HL-60 (cell line): ENCODE data around the gene ELOA.
"Not testable (repeated sequence)": the region's sequence is repeated elsewhere in the genome, so short reads cannot be mapped to it uniquely, and the experiment has no call there.

Experiments
- DNase-seq, 2 experiments: peaks; one replicate each; pipeline ENCODE4 v3.0.0-alpha.2; 2010 to 2020; ENCODE audit warnings: low read depth in 1 of 2, low spot score in 1 of 2
- H3K27ac ChIP-seq: fragments of 250-450 bp; sonication (Bioruptor Pico); replicated peaks from 2 replicates; pipeline ENCODE4 v1.5.1; 2020; ENCODE audit warnings: mild to moderate bottlenecking, moderate library complexity
- H3K27me3 ChIP-seq: fragments of 250-450 bp; sonication (Bioruptor Pico); 2 replicates; pipeline ENCODE4 v1.5.1; 2021; ENCODE audit warnings: mild to moderate bottlenecking, moderate library complexity; ENCODE audit not compliant: insufficient read depth, poor library complexity, severe bottlenecking
- H3K4me3 ChIP-seq: replicated peaks from 2 replicates; pipeline ENCODE4 v1.5.1; 2011; ENCODE audit warnings: mild to moderate bottlenecking, control low read depth, low read length; ENCODE audit not compliant: insufficient read depth
- CTCF ChIP-seq: IDR thresholded peaks from one replicate; pipeline ENCODE4 v1.5.1; 2011; ENCODE audit warnings: low read length, control low read depth, inconsistent platforms; ENCODE audit not compliant: insufficient read depth
- GABPA ChIP-seq: IDR thresholded peaks from 2 replicates; pipeline ENCODE4 v1.6.1; 2012; ENCODE audit warnings: low read depth
- POLR2AphosphoS5 ChIP-seq: IDR thresholded peaks from 2 replicates; pipeline ENCODE4 v1.6.1; 2012; ENCODE audit warnings: low read depth
- REST ChIP-seq: IDR thresholded peaks from 2 replicates; pipeline ENCODE4 v1.6.1; 2012; ENCODE audit warnings: low read depth; ENCODE audit not compliant: insufficient replicate concordance
- SPI1 ChIP-seq: IDR thresholded peaks from 2 replicates; pipeline ENCODE4 v1.6.1; 2012; ENCODE audit warnings: low read depth, mild to moderate bottlenecking, borderline replicate concordance

ELOA gene

DNA sequence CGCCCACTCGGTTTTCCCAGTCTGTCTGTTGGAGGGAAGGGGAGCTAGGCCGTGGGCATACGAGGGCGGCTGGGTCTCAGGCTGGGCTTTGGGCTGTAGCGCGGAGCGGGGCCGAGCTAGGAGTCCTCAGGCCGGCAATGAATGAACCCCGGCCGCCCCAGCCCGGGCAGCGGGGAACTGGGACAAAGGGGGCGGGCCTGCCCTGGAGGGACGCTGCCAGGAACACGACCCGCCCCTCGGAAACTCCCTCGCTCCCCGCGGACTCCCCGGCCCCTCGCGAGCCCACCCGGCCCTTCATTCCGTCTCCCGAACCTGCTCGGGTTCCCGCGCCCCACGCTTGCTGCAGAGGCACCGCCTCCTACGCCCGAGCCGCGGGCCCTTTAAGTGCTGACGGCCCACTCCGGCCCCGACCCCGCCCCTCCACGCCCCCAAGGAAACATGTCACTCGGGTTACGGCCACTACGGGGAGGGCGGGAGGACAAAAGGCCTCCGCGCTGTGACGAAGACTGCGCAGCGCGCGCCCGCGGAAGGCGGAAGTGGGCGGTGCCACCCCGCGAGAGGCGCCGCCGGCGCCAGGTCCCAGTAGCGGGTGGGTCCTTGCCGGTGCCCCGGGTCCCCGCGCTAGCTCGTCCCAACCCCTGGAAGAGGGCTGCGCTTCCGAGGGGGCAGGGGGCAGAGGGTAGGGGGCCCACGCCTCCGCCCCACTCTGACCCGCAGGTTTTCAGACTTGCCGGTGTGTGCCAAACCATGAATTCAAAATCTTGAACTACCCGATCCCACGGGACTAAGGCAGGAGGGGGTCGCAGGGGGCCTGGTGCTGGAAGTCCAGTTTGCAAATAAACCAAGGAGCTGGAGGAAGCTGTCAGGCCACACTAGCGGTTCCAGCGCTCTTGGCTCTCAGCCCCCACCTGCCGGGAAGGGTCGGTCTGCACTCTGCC, 57.4 kb downstream of the ELOA start, which contains the start of gene GALE:
GALE (minus strand) TSS at position 355 of the 938 bp plus-strand sequence. CDS start 1,747 bp downstream, outside the sequence.
- TF ChIP-seq SPI1, result peak; percentile 82
- no peak for TF ChIP-seq REST
- TF ChIP-seq POLR2AphosphoS5, result peak; percentile 56; the same call in 1 of the 2 replicates
- no peak for TF ChIP-seq CTCF
- peak; percentile 62 for TF ChIP-seq GABPA
- peak within 1 kb of the TSS; percentile 77 for H3K4me3 ChIP-seq
- peak; percentile 91 to 96 for DNase-seq
- peak within 1 kb of the TSS; percentile 93 for H3K27ac ChIP-seq
- no peaks in the 10 kb centered on the region for H3K27me3 ChIP-seq

GRCh38 chr1:23801338-23801748, 58.1 kb downstream of the ELOA start:
- no peak for TF ChIP-seq SPI1
- no peak for TF ChIP-seq GABPA
- TF ChIP-seq CTCF, result no peak
- TF ChIP-seq POLR2AphosphoS5, result no peak
- no peak for TF ChIP-seq REST
- Histone ChIP-seq H3K27me3 (no peaks in the 10 kb centered on the region), H3K4me3 (peak overlapping the region; percentile 77), H3K27ac (peak overlapping the region; percentile 93)
- peak in 1 of 2 experiments; percentile 68 for DNase-seq

- DNase-seq, result no peak
- Histone ChIP-seq H3K27me3 (no peaks in the 10 kb centered on the region), H3K27ac (peak overlapping the region; percentile 93), H3K4me3 (no peak overlapping the region)
- no peak for TF ChIP-seq REST
Observed at GRCh38 chr1:23801876-23802275, 58.6 kb downstream of the ELOA start.

DNA sequence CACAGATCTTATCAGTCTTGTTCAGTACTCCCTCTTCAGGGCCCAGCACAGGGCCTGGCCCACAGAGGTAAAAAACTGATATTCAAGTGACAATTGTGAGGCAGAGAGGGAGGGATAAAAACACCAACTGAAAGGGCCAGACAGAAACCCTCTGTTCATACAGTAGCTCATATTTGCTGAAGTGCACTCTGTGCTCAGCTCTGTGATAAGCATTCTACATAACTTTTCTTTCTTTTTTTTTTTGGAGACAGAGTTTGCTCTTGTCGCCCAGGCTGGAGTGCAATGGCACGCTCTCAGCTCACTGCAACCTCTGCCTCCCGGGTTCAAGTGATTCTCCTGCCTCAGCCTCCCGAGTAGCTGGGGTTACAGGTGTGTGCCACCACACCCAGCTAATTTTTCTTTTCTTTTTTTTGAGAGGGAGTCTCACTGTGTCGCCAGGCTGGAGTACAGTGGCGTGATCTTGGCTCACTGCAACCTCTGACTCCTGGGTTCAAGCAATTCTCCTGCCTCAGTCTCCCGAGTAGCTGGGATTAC, 59.6 kb downstream of the ELOA start:
- H3K27ac ChIP-seq, H3K27me3 ChIP-seq, H3K4me3 ChIP-seq, DNase-seq: not testable (repeated sequence)
